HCT116 (cell line): ENCODE results near the gene TTLL6. TPM values are rescaled to one million over a fixed set of nuclear protein-coding genes. Genes with fewer than 3 reads are reported as not detected.

ENCODE experiments used
- ATAC-seq: fragments of 200-7000 bp; cut with Tn5 transposase; 2 replicates; pipeline ENCODE4 v1.9.1; 2020; ENCODE audit warnings: mild to moderate bottlenecking, moderate library complexity
- BruUV-seq: library from RNA; stranded (reverse); fragments of 400-500 nt; replicated peaks from 2 replicates; lab custom pipeline; 2021; lab: Mats Ljungman, UMichigan
- CTCF ChIA-PET: fragments of 300-600 bp; sonication (Branson Sonifier 250); formaldehyde crosslinking; loops from one replicate; lab custom pipeline; 2021; ENCODE audit warnings: antibody characterized with exemption; lab: Charles Lee
- POLR2A ChIA-PET: fragments of 300-600, 350-600 bp; sonication (Branson Sonifier 250); formaldehyde crosslinking; loops from one replicate; lab custom pipeline; 2021; ENCODE audit warnings: antibody characterized with exemption; lab: Charles Lee
- RAD21 ChIA-PET, 2 experiments: fragments of 300-600 bp; sonication (Branson Sonifier 250); formaldehyde crosslinking; loops; one replicate each; lab custom pipeline; 2023; ENCODE audit warnings: low total read pairs in 2 of 2; ENCODE audit not compliant: uncharacterized antibody in 2 of 2, unreplicated experiment in 2 of 2, low non-redundant PET in 1 of 2; lab: Charles Lee
- DNase-seq: peaks from one replicate; pipeline ENCODE4 v3.0.0-alpha.2; 2010; ENCODE audit warnings: low read depth, low spot score
- H2AFZ ChIP-seq: fragments of 200-600 bp; shearing (Covaris generic), sonication (generic); 2 replicates; pipeline ENCODE4 v1.6.1; 2017; ENCODE audit warnings: low read depth, mixed run types, mixed read lengths, antibody characterized with exemption, low read length; ENCODE audit not compliant: poor library complexity, severe bottlenecking
- H3K27ac ChIP-seq: 2 replicates; pipeline ENCODE4 v1.5.1; 2012; ENCODE audit warnings: low read depth, low read length
- H3K27me3 ChIP-seq: fragments of 200-600 bp; sonication (generic); 2 replicates; pipeline ENCODE4 v1.6.1; 2016; ENCODE audit warnings: mixed run types, low read length, mixed read lengths; ENCODE audit not compliant: insufficient read depth
- H3K36me3 ChIP-seq, 2 experiments: fragments of 200-500 bp in 1 of 2; fragments of 200-600 bp in 1 of 2; sonication (Bioruptor generic) in 1 of 2; sonication (generic) in 1 of 2; 2 replicates each; pipeline versions ENCODE4 v1.5.1 to v1.6.1; 2014 to 2016; ENCODE audit warnings: low read length in 2 of 2, inconsistent platforms in 1 of 2, mixed read lengths in 1 of 2, mixed run types in 1 of 2; ENCODE audit not compliant: insufficient read depth in 2 of 2, control insufficient read depth in 1 of 2
- H3K4me1 ChIP-seq, 2 experiments: fragments of 200-600 bp in 1 of 2; sonication (generic) in 1 of 2; 2 replicates each; pipeline versions ENCODE4 v1.5.1 to v1.6.1; 2012 to 2017; ENCODE audit warnings: low read length in 2 of 2, inconsistent platforms in 1 of 2, mild to moderate bottlenecking in 1 of 2, mixed read lengths in 1 of 2, mixed run types in 1 of 2, moderate library complexity in 1 of 2; ENCODE audit not compliant: insufficient read depth in 2 of 2, control insufficient read depth in 1 of 2
- H3K4me2 ChIP-seq: fragments of 200-600 bp; sonication (generic); 2 replicates; pipeline ENCODE4 v1.6.1; 2017; ENCODE audit warnings: mixed run types, low read length, mixed read lengths
- H3K4me3 ChIP-seq, 2 experiments: fragments of 200-600 bp in 1 of 2; sonication (generic) in 1 of 2; replicated peaks in 1 of 2; 2 replicates each; pipeline ENCODE4 v1.5.1; 2011 to 2016; ENCODE audit warnings: low read length in 2 of 2, control low read depth in 1 of 2, low read depth in 1 of 2, mild to moderate bottlenecking in 1 of 2, mixed read lengths in 1 of 2, mixed run types in 1 of 2
- H3K79me2 ChIP-seq: fragments of 200-600 bp; sonication (generic); 2 replicates; pipeline ENCODE4 v1.6.1; 2017; ENCODE audit warnings: mild to moderate bottlenecking, mixed run types, low read length, moderate library complexity, mixed read lengths; ENCODE audit not compliant: insufficient read depth
- H3K9ac ChIP-seq: fragments of 200-600 bp; sonication (generic); 2 replicates; pipeline ENCODE4 v1.6.1; 2016; ENCODE audit warnings: low read length, mixed read lengths
- H3K9me2 ChIP-seq: fragments of 200-600 bp; sonication (generic), shearing (Covaris generic); 2 replicates; pipeline ENCODE4 v1.6.1; 2017; ENCODE audit warnings: mixed run types, mild to moderate bottlenecking, moderate library complexity; ENCODE audit not compliant: insufficient read depth
- H3K9me3 ChIP-seq, 2 experiments: fragments of 200-500 bp in 1 of 2; fragments of 200-600 bp in 1 of 2; sonication (Bioruptor generic) in 1 of 2; sonication (generic) in 1 of 2; 2 replicates each; pipeline ENCODE4 v1.6.1; 2014 to 2017; ENCODE audit warnings: low read length in 2 of 2, mixed read lengths in 2 of 2, inconsistent platforms in 1 of 2, low read depth in 1 of 2, mild to moderate bottlenecking in 1 of 2, mixed run types in 1 of 2, moderate library complexity in 1 of 2; ENCODE audit not compliant: control insufficient read depth in 1 of 2, insufficient read depth in 1 of 2
- H4K20me1 ChIP-seq: fragments of 200-600 bp; sonication (generic), shearing (Covaris generic); 2 replicates; pipeline ENCODE4 v1.6.1; 2017; ENCODE audit warnings: mixed run types, mild to moderate bottlenecking, moderate library complexity; ENCODE audit not compliant: insufficient read depth
- EZH2phosphoT487 ChIP-seq: fragments of 200-600 bp; IDR thresholded peaks from 2 replicates; pipeline ENCODE4 v1.6.1; 2018; ENCODE audit warnings: antibody characterized with exemption, borderline replicate concordance
- FOSL1 ChIP-seq: IDR thresholded peaks from 2 replicates; pipeline ENCODE4 v1.6.1; 2012; ENCODE audit warnings: low read depth
- POLR2AphosphoS5 ChIP-seq: IDR thresholded peaks from 2 replicates; pipeline ENCODE4 v1.6.1; 2011; ENCODE audit warnings: mild to moderate bottlenecking, low read depth, low read length, moderate library complexity
- SIN3A ChIP-seq: IDR thresholded peaks from 2 replicates; pipeline ENCODE4 v1.6.1; 2012; ENCODE audit warnings: low read depth
- SP1 ChIP-seq: IDR thresholded peaks from 2 replicates; pipeline ENCODE4 v1.6.1; 2012; ENCODE audit warnings: low read depth
- SRF ChIP-seq: IDR thresholded peaks from 2 replicates; pipeline ENCODE4 v1.6.1; 2012; ENCODE audit warnings: low read depth
- ZFX ChIP-seq: fragments of 450-650 bp; IDR thresholded peaks from 2 replicates; pipeline ENCODE4 v1.6.1; 2017
- intact Hi-C: fragments of 100-400 bp; cut with micrococcal nuclease; formaldehyde crosslinking; loops from 2 replicates; pipeline ENCODE4 v1.10.0; 2022
- total RNA-seq: library from RNA; stranded (reverse); gene quantifications from one replicate; pipeline ENCODE4 v1.2.1, GENCODE V29; 2021; ENCODE audit not compliant: unreplicated experiment
- TF ChIP-seq, protein P1 (sequence below): IDR thresholded peaks from 2 replicates; pipeline ENCODE4 v1.6.1; 2012
- TF ChIP-seq, protein P2 (sequence below): IDR thresholded peaks from 2 replicates; pipeline ENCODE4 v1.6.1; 2011; ENCODE audit warnings: mild to moderate bottlenecking, low read length, moderate library complexity; ENCODE audit not compliant: insufficient replicate concordance; ENCODE audit errors: extremely low read depth

TTLL6 gene
- total RNA-seq, 1 experiment from 2014 or later, result 0.79 TPM

DNA sequence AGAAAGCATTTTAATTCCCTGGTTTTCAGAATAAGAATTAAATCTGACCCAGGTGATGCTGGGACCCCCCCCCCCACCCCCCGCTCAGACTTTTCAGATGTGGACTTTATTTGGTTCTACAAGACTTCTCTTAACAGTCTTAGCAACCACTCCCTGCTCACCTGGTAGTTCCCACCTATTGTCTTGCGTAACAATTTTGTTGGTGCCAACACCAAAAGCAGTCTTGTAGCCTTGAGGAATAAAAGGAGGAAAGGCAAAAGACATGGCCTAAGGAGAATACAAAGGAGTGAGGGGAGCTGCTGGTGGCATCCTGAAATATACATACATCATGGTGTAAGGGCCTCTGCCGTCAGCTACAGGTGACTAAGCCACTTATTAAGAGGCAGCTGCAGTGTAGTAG, 5.0 kb downstream of the TTLL6 start:
- no TSS peak for BruUV-seq
- no peak for ATAC-seq
- H3K4me1 ChIP-seq, result peaks cover 5 to 8% of the 10 kb centered on the region in 2 experiments; a peak in 3 of 4 replicates
- no peaks in the 10 kb centered on the region for H3K9me3 ChIP-seq
- H3K9me2 ChIP-seq, result no peaks in the 10 kb centered on the region
- CTCF ChIA-PET, result interaction anchor here (0.8 to 8.3 kb wide), 6 partner anchors 7 to 224 kb away, joined by 3 to 237 read pairs (median 34); no protein-coding TSS in a partner anchor
- TF ChIP-seq SIN3A (no peak), SP1 (no peak), EZH2phosphoT487 (no peak), SRF (no peak), POLR2AphosphoS5 (no peak), FOSL1 (no peak), ZFX (no peak)
- TF ChIP-seq, protein P1, sequence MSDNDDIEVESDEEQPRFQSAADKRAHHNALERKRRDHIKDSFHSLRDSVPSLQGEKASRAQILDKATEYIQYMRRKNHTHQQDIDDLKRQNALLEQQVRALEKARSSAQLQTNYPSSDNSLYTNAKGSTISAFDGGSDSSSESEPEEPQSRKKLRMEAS, result no peak
- TF ChIP-seq, protein P2, sequence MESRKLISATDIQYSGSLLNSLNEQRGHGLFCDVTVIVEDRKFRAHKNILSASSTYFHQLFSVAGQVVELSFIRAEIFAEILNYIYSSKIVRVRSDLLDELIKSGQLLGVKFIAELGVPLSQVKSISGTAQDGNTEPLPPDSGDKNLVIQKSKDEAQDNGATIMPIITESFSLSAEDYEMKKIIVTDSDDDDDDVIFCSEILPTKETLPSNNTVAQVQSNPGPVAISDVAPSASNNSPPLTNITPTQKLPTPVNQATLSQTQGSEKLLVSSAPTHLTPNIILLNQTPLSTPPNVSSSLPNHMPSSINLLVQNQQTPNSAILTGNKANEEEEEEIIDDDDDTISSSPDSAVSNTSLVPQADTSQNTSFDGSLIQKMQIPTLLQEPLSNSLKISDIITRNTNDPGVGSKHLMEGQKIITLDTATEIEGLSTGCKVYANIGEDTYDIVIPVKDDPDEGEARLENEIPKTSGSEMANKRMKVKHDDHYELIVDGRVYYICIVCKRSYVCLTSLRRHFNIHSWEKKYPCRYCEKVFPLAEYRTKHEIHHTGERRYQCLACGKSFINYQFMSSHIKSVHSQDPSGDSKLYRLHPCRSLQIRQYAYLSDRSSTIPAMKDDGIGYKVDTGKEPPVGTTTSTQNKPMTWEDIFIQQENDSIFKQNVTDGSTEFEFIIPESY, result no peak
- no peaks in the 10 kb centered on the region for H4K20me1 ChIP-seq
- no peak overlapping the region for H3K4me3 ChIP-seq
- no peak overlapping the region for H3K9ac ChIP-seq
- H3K4me2 ChIP-seq, result no peak overlapping the region
- intact Hi-C loops, result no loop called here
- DNase-seq, result no peak
- RAD21 ChIA-PET, result interaction anchor here in 1 of 2 experiments (0.6 to 5.6 kb wide), 2 partner anchors 67 to 140 kb away, joined by 4 to 40 read pairs; no protein-coding TSS in a partner anchor
- no peak overlapping the region for H2AFZ ChIP-seq
- no peaks in the 10 kb centered on the region for H3K36me3 ChIP-seq
- POLR2A ChIA-PET, result interaction anchor here (1.2 kb wide), 1 partner anchor 221 kb away, joined by 3 read pairs; no protein-coding TSS in a partner anchor
- H3K79me2 ChIP-seq, result no peaks in the 10 kb centered on the region
- no peak overlapping the region for H3K27ac ChIP-seq
- no peaks in the 10 kb centered on the region for H3K27me3 ChIP-seq
